Natural killer cell (primary cell): ENCODE data around the gene CACYBP. TPM values are rescaled to one million over a fixed set of nuclear protein-coding genes. Genes with fewer than 3 reads are reported as not detected.

Experiments used
- ATAC-seq, 3 donors: fragments of 150-1000 bp in 2 of 3; fragments of 200-7000 bp in 1 of 3; cut with Tn5 transposase; 1 replicate in 1 of 3; 2 replicates in 2 of 3; pipeline ENCODE4 v1.10.0; 2021; ENCODE audit warnings: mild to moderate bottlenecking in 2 of 3, moderate library complexity in 2 of 3
- DNase-seq, 2 donors: peaks; one replicate each; pipeline versions ENCODE4 v3.0.0 to v3.0.0-alpha.2; 2013 to 2021; ENCODE audit warnings: mixed read lengths in 1 of 2
- H3K27ac ChIP-seq: one replicate; pipeline ENCODE4 v1.5.1; 2013; ENCODE audit warnings: mild to moderate bottlenecking, low read length
- H3K27me3 ChIP-seq: one replicate; pipeline ENCODE4 v1.6.1; 2013; ENCODE audit warnings: low read length; ENCODE audit not compliant: control insufficient read depth, insufficient read depth
- H3K36me3 ChIP-seq: one replicate; pipeline ENCODE4 v1.6.1; 2013; ENCODE audit warnings: low read length; ENCODE audit not compliant: control insufficient read depth, insufficient read depth
- H3K4me1 ChIP-seq: one replicate; pipeline ENCODE4 v1.6.1; 2013; ENCODE audit warnings: low read length; ENCODE audit not compliant: control insufficient read depth, insufficient read depth
- H3K4me3 ChIP-seq: one replicate; pipeline ENCODE4 v1.5.1; 2013; ENCODE audit warnings: low read length
- H3K9me3 ChIP-seq: one replicate; pipeline ENCODE4 v1.6.1; 2013; ENCODE audit warnings: low read length; ENCODE audit not compliant: control insufficient read depth, insufficient read depth
- H3K27ac Mint-ChIP-seq, 2 donors: one replicate each; pipeline ENCODE4 v1.8.0; 2022; ENCODE audit warnings: mild to moderate bottlenecking in 2 of 2, mixed read lengths in 2 of 2, moderate library complexity in 1 of 2
- H3K27me3 Mint-ChIP-seq, 2 donors: one replicate each; pipeline ENCODE4 v1.8.0; 2022; ENCODE audit warnings: low read depth in 2 of 2, mixed read lengths in 2 of 2
- H3K36me3 Mint-ChIP-seq: one replicate; pipeline ENCODE4 v1.8.0; 2022; ENCODE audit warnings: mixed read lengths
- H3K4me1 Mint-ChIP-seq, 2 donors: one replicate each; pipeline ENCODE4 v1.8.0; 2022; ENCODE audit warnings: mixed read lengths in 2 of 2
- H3K4me3 Mint-ChIP-seq: one replicate; pipeline ENCODE4 v1.8.0; 2022; ENCODE audit warnings: mild to moderate bottlenecking, moderate library complexity, mixed read lengths
- H3K9me3 Mint-ChIP-seq, 2 donors: one replicate each; pipeline ENCODE4 v1.8.0; 2022; ENCODE audit warnings: mixed read lengths in 2 of 2
- CTCF ChIP-seq: fragments of 200-600 bp; IDR thresholded peaks from one replicate; pipeline ENCODE4 v1.8.0; 2022; ENCODE audit warnings: antibody characterized with exemption
- WGBS: methylation state at CpG from one replicate; pipeline ENCODE4 v1.1.7; 2013; ENCODE audit warnings: missing lambda C conversion rate; ENCODE audit not compliant: insufficient coverage; 5-methylcytosine and 5-hydroxymethylcytosine counted together
- intact Hi-C: fragments of 100-400 bp; cut with micrococcal nuclease; formaldehyde crosslinking; loops from one replicate; pipeline ENCODE4 v1.14.2; 2022
- total RNA-seq, 4 donors: library from RNA; stranded (reverse); fragments of 120-200 nt in 1 of 4; gene quantifications; one replicate each; pipeline versions ENCODE4 v1.2.3 to v1.2.4, GENCODE V29; 2013 to 2022

CACYBP gene
- total RNA-seq, 3 donors from 2014 or later (not counting 1 experiment from before 2014, with no cell fraction given): 43.8 to 55.4 (median 51.9) TPM

- Mint-ChIP-seq H3K4me3 (peak overlapping the region; percentile 88), H3K4me1 (peaks cover 61 to 72% of the 10 kb centered on the region in 2 donors), H3K27ac (peak overlapping the region; percentile 90 to 99), H3K9me3 (no peaks in the 10 kb centered on the region), H3K27me3 (no peaks in the 10 kb centered on the region), H3K36me3 (peaks cover 11% of the 10 kb centered on the region)
- peaks cover 36% of the 10 kb centered on the region for H3K4me1 ChIP-seq
- TF ChIP-seq CTCF: no peak
- H3K36me3 ChIP-seq: peaks cover 8% of the 10 kb centered on the region
- ATAC-seq (peak in 2 of 3 donors; percentile 1 to 29), DNase-seq (peak in 1 of 2 donors; percentile 50)
- H3K27me3 ChIP-seq: no peaks in the 10 kb centered on the region
- intact Hi-C loops: loop anchor here (10.0 kb wide), 1 partner anchor 945 kb away; the partner anchor contains the start of gene RC3H1
- WGBS: 10% methylated on average over 1 of the region's 1 CpG
- no peaks in the 10 kb centered on the region for H3K9me3 ChIP-seq
- peak overlapping the region; percentile 67 for H3K27ac ChIP-seq
- no peak overlapping the region for H3K4me3 ChIP-seq
Measured at GRCh38 chr1:174969977-174970376, 29.8 kb upstream of the CACYBP start.

GRCh38 chr1:174971466-174971865 is 28.3 kb upstream of the CACYBP start:
- peaks cover 54 to 65% of the 10 kb centered on the region in 2 donors for H3K4me1 Mint-ChIP-seq
- ATAC-seq: no peak
- peaks cover 16% of the 10 kb centered on the region for H3K36me3 ChIP-seq
- H3K9me3 Mint-ChIP-seq: no peaks in the 10 kb centered on the region
- no peak overlapping the region for H3K4me3 ChIP-seq
- no peak for TF ChIP-seq CTCF
- H3K27me3 Mint-ChIP-seq: no peaks in the 10 kb centered on the region
- peak overlapping the region; percentile 75 for H3K4me3 Mint-ChIP-seq
- peaks cover 31% of the 10 kb centered on the region for H3K4me1 ChIP-seq
- H3K27ac Mint-ChIP-seq: peak overlapping the region; percentile 79 to 83
- no peaks in the 10 kb centered on the region for H3K9me3 ChIP-seq
- peaks cover 11% of the 10 kb centered on the region for H3K36me3 Mint-ChIP-seq
- H3K27ac ChIP-seq: peak overlapping the region; percentile 28
- intact Hi-C loops: no loop called here
- no peak for DNase-seq
- no peaks in the 10 kb centered on the region for H3K27me3 ChIP-seq

- no peaks in the 10 kb centered on the region for H3K9me3 Mint-ChIP-seq
- WGBS: no CpG with 5 or more reads among the region's 2 CpGs
- peak overlapping the region; percentile 79 to 83 for H3K27ac Mint-ChIP-seq
- Histone ChIP-seq H3K27me3 (no peaks in the 10 kb centered on the region), H3K4me3 (no peak overlapping the region), H3K36me3 (peaks cover 20% of the 10 kb centered on the region), H3K27ac (no peak overlapping the region), H3K9me3 (no peaks in the 10 kb centered on the region), H3K4me1 (peaks cover 31% of the 10 kb centered on the region)
- no peak for DNase-seq
- H3K36me3 Mint-ChIP-seq: peaks cover 11% of the 10 kb centered on the region
- peaks cover 50 to 62% of the 10 kb centered on the region in 2 donors for H3K4me1 Mint-ChIP-seq
- ATAC-seq: no peak
- peak overlapping the region; percentile 75 for H3K4me3 Mint-ChIP-seq
- intact Hi-C loops: no loop called here
- no peaks in the 10 kb centered on the region for H3K27me3 Mint-ChIP-seq
- no peak for TF ChIP-seq CTCF
Measured at GRCh38 chr1:174971902-174972301, 27.8 kb upstream of the CACYBP start.

- TF ChIP-seq CTCF: no peak
- 98% methylated on average over 2 of the region's 2 CpGs for WGBS
- ATAC-seq (no peak), DNase-seq (no peak)
- intact Hi-C loops: no loop called here
- peak overlapping the region in 1 of 2 donors; percentile 33 for H3K27ac Mint-ChIP-seq
- Histone ChIP-seq H3K27ac (no peak overlapping the region), H3K9me3 (no peaks in the 10 kb centered on the region), H3K27me3 (no peaks in the 10 kb centered on the region), H3K4me3 (no peak overlapping the region), H3K36me3 (peaks cover 39% of the 10 kb centered on the region), H3K4me1 (peaks cover 11% of the 10 kb centered on the region)
- no peak overlapping the region for H3K4me3 Mint-ChIP-seq
- peaks cover 17% of the 10 kb centered on the region for H3K36me3 Mint-ChIP-seq
- H3K4me1 Mint-ChIP-seq: peaks cover 35 to 37% of the 10 kb centered on the region in 2 donors
- H3K27me3 Mint-ChIP-seq: no peaks in the 10 kb centered on the region
- no peaks in the 10 kb centered on the region for H3K9me3 Mint-ChIP-seq
Measured at GRCh38 chr1:174974711-174975119, 25.0 kb upstream of the CACYBP start.
